Esophagus muscularis mucosa (tissue), 3 donors: ENCODE results near the gene CD46.

Source experiments
- CTCF ChIP-seq, 3 experiments: fragments of 200-600 bp in 2 of 3; fragments of 450-650 bp in 1 of 3; sonication (generic) in 2 of 3; IDR thresholded peaks; one replicate each; pipeline ENCODE4 v1.5.1; 2017 to 2019; ENCODE audit warnings: antibody characterized with exemption in 3 of 3, mild to moderate bottlenecking in 2 of 3, moderate library complexity in 1 of 3
- POLR2AphosphoS5 ChIP-seq, 2 donors: sonication (generic); formaldehyde crosslinking; IDR thresholded peaks; one replicate each; pipeline ENCODE4 v1.6.1; 2017; ENCODE audit warnings: antibody characterized with exemption in 2 of 2

DNA sequence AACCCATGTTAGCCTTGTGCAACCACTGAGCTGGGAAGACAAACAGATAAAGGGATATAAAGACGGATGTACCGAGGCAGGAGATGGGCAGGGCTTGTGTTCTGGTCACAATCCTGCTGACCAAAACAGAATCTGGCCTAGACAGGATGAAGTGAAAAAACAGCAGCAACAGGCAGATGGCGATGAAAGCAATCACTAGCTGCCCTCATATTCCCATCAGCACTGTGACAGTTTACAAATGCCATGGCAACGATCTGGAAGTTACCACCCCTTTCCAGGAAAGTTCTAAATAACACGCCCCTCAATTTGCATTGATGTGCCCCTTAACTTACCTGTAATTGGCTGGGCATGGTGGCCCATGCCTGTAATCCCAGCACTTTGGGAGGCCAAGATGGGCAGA, 40.6 kb upstream of the CD46 start:
- TF ChIP-seq CTCF (IDR thresholded peaks at IDR 0.05) (no peak), POLR2AphosphoS5 (IDR thresholded peaks at IDR 0.05) (no peak)
